ENCODE measurements around the gene EML6.
"Not testable (repeated sequence)": the region's sequence is repeated elsewhere in the genome, so short reads cannot be mapped to it uniquely, and the experiment has no call there.

EML6 gene

GRCh38 chr2:54981385-54981784 is 257.9 kb downstream of the EML6 start:
- TF ChIP-seq CTCF (conservative IDR thresholded peaks at IDR 0.05; ENCODE audit: low read depth, low read length): no peak
- no peak for DNase-seq (ENCODE audit: low read depth)
- no peak overlapping the region for H3K4me3 ChIP-seq (ENCODE audit: low read length)

- no peak for DNase-seq (ENCODE audit: low read depth)
- H3K4me3 ChIP-seq (ENCODE audit: low read length): no peak overlapping the region
- no peak for TF ChIP-seq CTCF (conservative IDR thresholded peaks at IDR 0.05; ENCODE audit: low read depth, low read length)
Observed at GRCh38 chr2:54983345-54984220, 260.1 kb downstream of the EML6 start.

- no peak overlapping the region for H3K4me3 ChIP-seq (ENCODE audit: low read length)
- DNase-seq (ENCODE audit: low read depth): no peak
- TF ChIP-seq CTCF (conservative IDR thresholded peaks at IDR 0.05; ENCODE audit: low read depth, low read length): no peak
Observed at GRCh38 chr2:54984476-54984875, 261.0 kb downstream of the EML6 start.

GRCh38 chr2:54986264-54986663 is 262.8 kb downstream of the EML6 start:
- no peak for DNase-seq (ENCODE audit: low read depth)
- H3K4me3 ChIP-seq (ENCODE audit: low read length): no peak overlapping the region
- TF ChIP-seq CTCF (conservative IDR thresholded peaks at IDR 0.05; ENCODE audit: low read depth, low read length): no peak

GRCh38 chr2:54988612-54989011 is 265.1 kb downstream of the EML6 start:
- no peak for DNase-seq (ENCODE audit: low read depth)
- no peak overlapping the region for H3K4me3 ChIP-seq (ENCODE audit: low read length)
- TF ChIP-seq CTCF (conservative IDR thresholded peaks at IDR 0.05; ENCODE audit: low read depth, low read length): no peak

- H3K4me3 ChIP-seq (ENCODE audit: low read length); DNase-seq (ENCODE audit: low read depth): not testable (repeated sequence)
Observed at GRCh38 chr2:54990694-54991093, 267.2 kb downstream of the EML6 start.

GRCh38 chr2:54995553-54995952 is 272.1 kb downstream of the EML6 start:
- no peak for TF ChIP-seq CTCF (conservative IDR thresholded peaks at IDR 0.05; ENCODE audit: low read depth, low read length)
- DNase-seq (ENCODE audit: low read depth): no peak
- H3K4me3 ChIP-seq (ENCODE audit: low read length): no peak overlapping the region

Measured in retinal pigment epithelial cell (primary cell).